ENCODE results near the gene MARF1.
A peak's percentile ranks its signal among the peaks of the same experiment; 100 is the strongest.
"Not testable (repeated sequence)": the region's sequence is repeated elsewhere in the genome, so short reads cannot be mapped to it uniquely, and the experiment has no call there.

Gene MARF1

GRCh38 chr16:15647294-15648014 is 4.5 kb upstream of the MARF1 start:
- TF ChIP-seq CTCF (IDR thresholded peaks at IDR 0.05; ENCODE audit: borderline replicate concordance, control extremely low read depth, extremely low read depth, insufficient read depth, missing control alignments): no peak
- in situ Hi-C loops (cut with MboI; ENCODE audit: low sequenced_read_pairs, unreplicated experiment): no loop called here
- no peak for DNase-seq (ENCODE audit: low spot score)

DNA sequence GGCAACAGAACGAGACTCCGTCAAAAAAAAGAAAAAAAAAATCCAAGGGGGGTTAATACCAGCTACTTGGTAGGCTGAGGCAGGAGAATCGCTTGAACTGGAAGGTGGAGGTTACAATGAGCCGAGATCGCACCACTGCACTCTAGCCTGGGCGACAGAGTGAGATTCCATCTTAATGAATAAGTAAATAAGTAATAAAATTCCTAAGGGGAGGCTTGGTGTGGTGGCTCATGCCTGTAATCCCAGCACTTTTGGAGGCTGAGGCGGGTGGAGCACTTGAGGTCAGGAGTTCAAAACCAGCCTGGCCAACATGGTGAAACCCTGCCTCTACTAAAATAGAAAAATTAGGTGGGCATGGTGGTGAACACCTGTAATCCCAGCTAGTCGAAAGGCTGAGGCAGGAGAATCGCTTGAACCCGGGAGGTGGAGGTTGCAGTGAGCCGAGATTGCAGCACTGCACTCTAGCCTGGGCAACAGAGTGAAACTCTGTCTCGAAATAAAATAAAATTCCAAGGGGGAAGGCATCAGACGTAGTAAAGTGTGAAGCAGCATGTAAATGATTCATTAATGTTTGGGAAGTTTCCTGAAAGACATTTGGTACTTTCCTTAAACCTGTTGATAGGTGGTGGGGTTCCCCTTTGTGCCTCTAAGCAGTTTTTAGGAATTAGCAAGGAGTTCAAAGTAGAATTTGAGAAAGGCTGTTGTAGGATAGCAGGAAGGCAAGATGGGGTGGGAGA is 3.8 kb upstream of the MARF1 start:
- in situ Hi-C loops (cut with MboI; ENCODE audit: low sequenced_read_pairs, unreplicated experiment); DNase-seq (ENCODE audit: low spot score): not testable (repeated sequence)

DNA sequence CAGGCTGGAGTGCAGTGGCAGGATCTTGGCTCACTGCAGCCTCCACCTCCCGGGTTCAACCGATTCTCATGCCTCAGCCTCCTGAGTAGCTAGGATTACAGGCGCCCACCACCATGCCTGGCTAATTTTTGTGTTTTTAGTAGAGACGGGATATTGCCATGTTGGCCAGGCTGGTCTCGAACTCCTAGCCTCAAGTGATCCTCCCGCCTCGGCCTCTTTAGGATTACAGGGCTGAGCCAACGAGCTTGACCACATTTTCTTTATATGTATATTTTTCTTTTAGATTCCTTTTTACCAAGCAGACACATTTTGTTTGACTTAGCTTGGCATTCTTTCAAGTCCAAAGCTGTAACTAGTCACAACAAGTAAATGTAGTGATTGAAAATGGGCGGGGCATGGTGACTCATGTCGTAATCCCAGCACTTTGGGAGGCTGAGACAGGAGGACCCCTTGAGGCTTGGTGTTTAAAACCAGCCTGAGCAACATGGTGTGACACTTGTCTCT is 2.1 kb upstream of the MARF1 start:
- DNase-seq (ENCODE audit: low spot score); in situ Hi-C loops (cut with MboI; ENCODE audit: low sequenced_read_pairs, unreplicated experiment): not testable (repeated sequence)

DNA sequence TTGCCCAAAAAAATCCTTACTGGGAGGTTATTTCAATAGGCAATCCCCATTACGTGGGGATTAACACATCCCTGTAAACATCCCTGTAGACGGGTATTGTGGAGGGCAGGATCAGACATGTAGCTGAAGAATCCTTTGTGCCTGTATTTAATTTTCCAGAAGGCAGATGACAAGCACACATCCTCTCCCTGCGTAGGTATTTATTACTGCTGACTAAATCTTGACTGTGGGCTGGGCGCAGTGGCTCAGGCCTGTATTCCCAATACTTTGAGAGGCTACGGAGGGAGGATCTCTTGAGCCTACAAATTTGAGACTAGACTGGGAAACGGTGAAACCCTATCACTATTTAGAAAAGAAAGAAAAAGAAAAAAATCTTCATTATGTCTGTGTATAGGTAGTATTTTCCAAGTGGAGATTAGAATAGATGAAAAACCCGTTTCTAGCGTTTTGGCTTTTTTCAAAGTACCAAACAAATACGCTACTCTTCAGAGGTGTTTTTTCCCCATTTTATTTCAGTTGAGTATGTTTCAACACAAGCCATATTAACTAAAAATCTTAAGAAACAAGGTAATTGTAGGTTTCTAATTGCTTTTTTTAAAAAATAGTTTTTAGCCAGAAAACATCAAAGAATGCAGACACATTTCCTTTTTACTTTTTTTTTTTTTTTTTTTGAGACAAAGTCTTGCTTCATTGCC is 1.5 kb upstream of the MARF1 start:
- in situ Hi-C loops (cut with MboI; ENCODE audit: low sequenced_read_pairs, unreplicated experiment): no loop called here
- TF ChIP-seq CTCF (IDR thresholded peaks at IDR 0.05; ENCODE audit: borderline replicate concordance, control extremely low read depth, extremely low read depth, insufficient read depth, missing control alignments): no peak
- DNase-seq (ENCODE audit: low spot score): no peak

DNA sequence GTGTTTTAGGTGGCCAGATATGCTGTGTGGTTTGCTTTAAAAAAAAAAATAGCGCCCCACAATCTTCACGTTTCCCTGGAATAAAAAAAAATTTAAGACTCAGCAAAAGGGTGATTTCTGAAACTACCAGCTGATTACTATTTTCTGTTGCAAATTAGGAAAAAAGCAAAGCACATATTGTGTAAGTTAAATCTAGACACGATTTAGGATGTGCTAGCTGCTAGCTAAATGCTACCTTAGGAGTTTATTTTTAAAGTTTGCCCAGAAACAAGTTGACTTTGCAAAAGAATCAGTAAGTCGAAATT is 944 bp upstream of the MARF1 start:
- TF ChIP-seq CTCF (IDR thresholded peaks at IDR 0.05; ENCODE audit: borderline replicate concordance, control extremely low read depth, extremely low read depth, insufficient read depth, missing control alignments): no peak
- in situ Hi-C loops (cut with MboI; ENCODE audit: low sequenced_read_pairs, unreplicated experiment): no loop called here
- no peak for DNase-seq (ENCODE audit: low spot score)

DNA sequence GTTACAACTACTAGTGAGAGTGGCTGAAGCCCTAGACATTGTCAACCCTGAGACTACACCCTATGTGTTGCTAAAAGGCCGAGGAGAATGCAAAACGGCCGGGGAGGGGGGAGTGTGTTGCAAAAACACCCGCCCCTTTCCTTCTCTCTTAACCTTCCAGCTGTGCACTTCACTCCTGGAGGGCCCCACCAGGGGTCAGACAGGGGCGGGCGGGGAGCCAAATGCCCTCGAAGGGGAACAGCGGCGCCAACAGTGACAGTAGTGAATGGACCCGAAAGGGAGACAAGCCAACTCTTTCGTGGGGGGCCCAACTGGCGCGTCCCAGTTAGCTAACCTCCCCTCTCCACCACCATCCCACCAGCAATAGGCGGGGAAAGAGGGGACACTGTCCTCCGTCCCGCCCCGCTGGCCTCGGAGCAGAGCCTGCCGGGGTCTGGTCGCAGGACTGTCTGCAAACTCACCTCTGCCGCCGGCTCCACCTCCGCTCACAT is 352 bp downstream of the MARF1 start:
- DNase-seq (ENCODE audit: low spot score): peak; percentile 69
- TF ChIP-seq CTCF (IDR thresholded peaks at IDR 0.05; ENCODE audit: borderline replicate concordance, control extremely low read depth, extremely low read depth, insufficient read depth, missing control alignments): peak; percentile 57
- in situ Hi-C loops (cut with MboI; ENCODE audit: low sequenced_read_pairs, unreplicated experiment): no loop called here

DNA sequence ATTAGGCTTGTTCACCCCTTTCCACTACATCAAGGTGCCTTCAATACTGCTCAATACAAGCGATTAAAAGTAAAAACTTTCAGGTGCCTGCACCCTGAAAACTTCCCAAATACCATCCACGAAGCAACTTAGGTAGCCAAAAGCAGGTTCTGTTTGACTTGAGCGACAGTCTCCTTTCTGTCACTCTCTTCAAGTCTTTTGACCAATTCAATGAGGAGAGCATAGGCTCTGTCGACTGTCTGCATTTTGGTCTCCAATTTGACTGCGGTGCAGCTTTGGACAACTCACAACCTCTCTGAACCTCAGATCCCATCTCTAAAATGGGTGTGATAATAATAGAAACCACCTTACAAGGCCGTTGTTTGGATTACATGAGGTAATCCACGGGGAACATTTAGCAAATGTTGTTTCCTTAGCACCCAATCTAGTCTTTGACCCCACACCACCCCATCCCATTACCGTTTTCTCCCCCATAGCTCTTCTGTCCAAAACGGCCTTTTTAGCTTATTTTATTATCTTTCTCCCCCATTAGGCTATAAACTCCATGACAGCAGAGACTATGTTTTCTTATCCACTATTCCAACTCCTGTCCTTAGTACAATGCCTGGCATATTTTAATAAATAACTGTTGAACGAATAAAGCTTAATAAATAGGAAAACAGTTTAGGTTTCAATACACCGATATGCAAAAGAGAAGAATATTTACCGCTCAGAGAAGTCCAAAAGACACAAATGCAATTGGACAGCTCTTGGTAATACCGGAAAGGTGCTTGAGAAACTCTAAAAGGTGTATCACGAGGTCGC is 999 bp downstream of the MARF1 start:
- TF ChIP-seq CTCF (IDR thresholded peaks at IDR 0.05; ENCODE audit: borderline replicate concordance, control extremely low read depth, extremely low read depth, insufficient read depth, missing control alignments): no peak
- in situ Hi-C loops (cut with MboI; ENCODE audit: low sequenced_read_pairs, unreplicated experiment): no loop called here
- no peak for DNase-seq (ENCODE audit: low spot score)
